GM10266 (cell line): ENCODE measurements around the gene KLK4.

Experiments
- DNase-seq: peaks from one replicate; pipeline ENCODE4 v3.0.0; 2012; ENCODE audit errors: extremely low spot score
- CTCF ChIP-seq: IDR thresholded peaks from 2 replicates; pipeline ENCODE4 v1.5.1; 2012; ENCODE audit warnings: mild to moderate bottlenecking, low read depth; ENCODE audit not compliant: control insufficient read depth, insufficient read depth; ENCODE audit errors: missing control alignments

The KLK4 gene

GRCh38 chr19:50912727-50913716 lies 1.8 kb upstream of the KLK4 start:
- DNase-seq, result no peak
- TF ChIP-seq CTCF, result no peak

GRCh38 chr19:50912102-50912599 lies 956 bp upstream of the KLK4 start:
- no peak for DNase-seq
- TF ChIP-seq CTCF, result no peak

- no peak for TF ChIP-seq CTCF
These were observed 473 bp downstream of the KLK4 start for GRCh38 chr19:50910722-50911121.

GRCh38 chr19:50909240-50910070 lies 1.7 kb downstream of the KLK4 start:
- no peak for TF ChIP-seq CTCF
- DNase-seq, result peak; percentile 69

More at GRCh38 chr19:50910722-50911121, 473 bp downstream of the KLK4 start:
- DNase-seq, result no peak

- no peak for TF ChIP-seq CTCF
These were observed 2.9 kb downstream of the KLK4 start for GRCh38 chr19:50908336-50908735.

GRCh38 chr19:50906217-50906616 lies 5.0 kb downstream of the KLK4 start:
- no peak for DNase-seq
- peak; percentile 72 for TF ChIP-seq CTCF

More at GRCh38 chr19:50908336-50908735, 2.9 kb downstream of the KLK4 start:
- no peak for DNase-seq
